HG03378 (cell line): ENCODE data around the gene GGA2.
"Not testable (repeated sequence)": the region's sequence is repeated elsewhere in the genome, so short reads cannot be mapped to it uniquely, and the experiment has no call there.

Source experiments
- ATAC-seq: cut with Tn5 transposase; IDR thresholded peaks from one replicate; pipeline ENCODE4 v1.9.1; 2021; ENCODE audit warnings: mild to moderate bottlenecking, moderate library complexity; ENCODE audit not compliant: unreplicated experiment

GGA2 gene

GRCh38 chr16:23510164-23510914 lies at the start of gene GGA2:
Gene GGA2, minus strand, starts transcription at chr16:23510494. Its CDS starts 83 bp downstream, at chr16:23510411.
- no peak for ATAC-seq

- ATAC-seq, result no peak
These were observed 47.7 kb upstream of the GGA2 start for GRCh38 chr16:23557779-23558702.

- peak; percentile 89 for ATAC-seq
These were observed 46.8 kb upstream of the GGA2 start, which contains the start of the genes EARS2 and UBFD1 for GRCh38 chr16:23556881-23557778. Gene EARS2, minus strand, starts transcription at chr16:23557350. Its CDS starts 7 bp downstream, at chr16:23557343. Gene UBFD1, plus strand, starts transcription at chr16:23557727. Its CDS starts 16 bp downstream, at chr16:23557743.

- no peak for ATAC-seq
These were observed 44.2 kb upstream of the GGA2 start for GRCh38 chr16:23554536-23554935.

DNA sequence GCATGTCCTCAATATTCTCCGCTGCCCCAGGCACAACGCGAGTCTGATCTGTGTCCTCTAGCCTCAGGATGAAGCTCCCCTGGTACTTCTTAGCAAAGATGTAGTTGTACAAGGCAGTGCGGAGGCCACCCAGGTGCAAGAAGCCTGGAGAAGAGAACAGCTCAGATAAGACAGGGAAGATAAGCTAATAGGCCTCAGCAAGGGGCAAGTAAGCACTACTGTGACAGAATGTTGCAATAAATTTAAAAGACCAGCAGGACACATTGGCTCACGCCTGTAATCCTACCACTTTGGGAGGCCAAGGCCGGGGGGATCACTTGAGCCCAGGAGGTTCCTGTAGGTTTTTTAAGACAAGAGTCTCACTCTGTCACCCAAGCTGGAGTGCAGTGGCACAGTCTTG lies 41.9 kb upstream of the GGA2 start:
- ATAC-seq, result no peak

GRCh38 chr16:23549938-23550337 lies 39.6 kb upstream of the GGA2 start:
- no peak for ATAC-seq

DNA sequence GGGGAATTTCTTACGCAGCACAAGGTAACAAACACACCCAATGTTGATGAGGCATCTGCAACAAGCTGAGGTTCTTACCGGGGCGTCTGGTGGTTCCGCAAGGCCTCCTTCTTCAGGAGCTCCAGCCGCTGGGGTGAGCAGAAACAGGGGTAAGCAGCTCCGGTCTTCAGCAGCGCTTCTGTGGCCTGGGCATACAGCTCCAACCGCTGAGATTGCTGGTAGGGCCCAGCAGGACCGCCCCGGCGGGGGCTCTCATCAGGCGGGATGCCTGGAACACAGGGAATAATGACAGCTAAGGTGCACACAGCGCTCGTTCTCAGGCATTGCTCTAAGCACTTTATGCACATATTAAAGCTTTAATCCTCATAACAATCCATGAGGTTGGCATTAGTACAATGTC lies 34.1 kb upstream of the GGA2 start:
- ATAC-seq, result no peak

- ATAC-seq, result not testable (repeated sequence)
These were observed 30.5 kb upstream of the GGA2 start for GRCh38 chr16:23540817-23541178.

- no peak for ATAC-seq
These were observed 29.9 kb upstream of the GGA2 start for GRCh38 chr16:23539984-23540816.

GRCh38 chr16:23538919-23539278 lies 28.6 kb upstream of the GGA2 start:
- no peak for ATAC-seq

GRCh38 chr16:23537390-23537789 lies 27.1 kb upstream of the GGA2 start:
- no peak for ATAC-seq

DNA sequence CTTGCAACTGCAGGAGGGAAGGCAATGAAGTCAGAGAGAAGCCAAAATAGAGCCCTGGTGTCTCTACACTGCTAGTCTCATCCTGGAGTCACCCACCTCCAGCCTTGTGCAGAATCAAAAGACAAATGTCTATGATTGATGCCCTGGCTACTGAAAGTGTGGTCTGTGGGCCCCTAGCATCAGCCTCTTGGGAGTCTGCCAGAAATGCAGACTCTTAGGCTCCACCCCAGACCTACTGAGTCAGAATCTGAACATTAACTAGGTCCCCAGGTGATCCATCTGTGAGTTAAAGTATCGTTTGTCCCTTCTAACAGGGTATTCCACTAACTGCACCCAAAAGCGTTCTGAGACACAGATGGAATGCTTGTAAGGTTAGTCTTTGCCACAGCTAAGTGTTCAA lies 25.6 kb upstream of the GGA2 start:
- no peak for ATAC-seq

DNA sequence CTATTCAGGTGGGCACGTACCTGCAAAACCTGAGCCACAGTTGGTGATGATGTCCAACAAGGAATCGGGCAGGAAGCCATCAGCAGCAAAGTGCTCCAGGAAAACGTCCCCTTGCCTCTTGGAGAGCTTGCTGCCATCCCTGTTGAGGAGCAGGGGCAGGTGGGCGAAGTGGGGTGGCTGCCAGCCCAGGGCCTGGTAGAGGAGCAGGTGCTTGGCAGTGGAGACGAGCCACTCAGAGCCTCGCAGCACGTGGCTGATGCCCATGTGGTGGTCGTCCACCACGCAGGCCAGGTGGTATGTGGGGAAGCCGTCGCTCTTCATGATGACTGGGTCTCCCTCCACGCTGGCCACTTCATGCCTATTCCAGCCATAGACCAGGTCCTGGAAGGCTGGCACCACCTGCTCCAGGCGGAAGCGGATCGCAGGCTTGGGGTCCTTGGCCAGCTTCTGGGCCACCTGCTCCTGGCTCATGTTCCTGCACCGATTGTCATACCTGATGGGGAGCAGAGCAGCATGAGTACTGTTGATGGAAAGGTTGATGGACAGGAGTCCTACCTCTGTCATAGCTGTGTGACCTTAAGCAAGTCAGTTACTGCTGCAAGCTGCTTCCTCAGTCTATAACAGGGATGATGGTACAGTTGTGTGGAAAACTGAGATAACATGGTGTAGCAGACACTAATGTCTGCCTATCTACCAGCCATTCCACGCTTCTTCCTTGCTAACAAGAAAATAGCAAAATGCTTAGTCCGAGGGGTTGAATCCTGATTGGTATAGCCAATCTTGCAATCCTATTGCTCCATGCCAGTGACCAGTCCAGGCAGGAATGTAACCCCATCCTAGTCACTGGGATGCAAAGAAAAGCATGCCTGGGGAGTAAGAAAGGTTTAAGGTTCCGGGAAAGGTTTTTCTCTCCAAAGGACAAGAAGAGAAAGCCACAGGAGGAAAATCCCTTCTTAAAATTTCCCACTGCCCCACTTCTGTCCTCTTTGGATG lies 24.9 kb upstream of the GGA2 start:
- no peak for ATAC-seq

DNA sequence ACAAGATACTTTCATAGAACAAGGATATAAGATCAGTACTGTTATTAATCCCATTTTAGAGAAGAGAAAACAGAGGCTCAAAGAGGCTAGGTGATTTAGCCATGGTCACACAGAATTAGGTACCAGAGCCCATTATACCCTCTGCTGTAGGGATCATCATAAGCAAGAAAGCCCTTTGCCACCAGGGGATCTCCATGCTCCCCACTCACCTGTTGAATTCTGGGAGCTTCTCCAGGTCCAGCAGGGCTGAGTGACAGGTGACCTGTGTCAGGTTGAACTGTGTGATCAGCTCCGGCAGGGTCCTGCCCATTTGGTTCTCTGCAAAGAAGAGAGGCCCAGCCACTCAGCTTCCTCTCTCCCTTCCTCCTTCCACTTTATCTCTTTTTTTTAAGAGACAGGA lies 22.2 kb upstream of the GGA2 start:
- no peak for ATAC-seq

DNA sequence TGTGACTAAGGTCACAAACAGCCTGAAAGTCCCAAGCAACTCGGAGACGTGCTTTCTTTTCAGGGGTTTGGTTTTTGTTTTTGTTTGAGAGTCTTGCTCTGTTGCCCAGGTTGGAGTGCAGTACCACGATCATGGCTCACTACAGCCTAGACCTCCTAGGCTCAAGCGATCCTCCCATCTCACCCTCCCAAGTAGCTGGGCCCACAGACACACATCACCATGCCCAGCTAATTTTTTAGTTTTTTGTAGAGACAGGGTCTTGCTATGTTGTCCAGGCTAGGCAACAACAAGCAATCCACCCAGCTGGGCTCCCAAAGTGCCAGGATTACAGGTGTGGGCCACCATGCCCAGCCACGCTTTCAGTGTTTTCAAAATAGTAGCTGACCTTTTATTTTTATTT lies 19.8 kb upstream of the GGA2 start:
- ATAC-seq, result no peak

- no peak for ATAC-seq
These were observed 18.5 kb upstream of the GGA2 start for GRCh38 chr16:23528644-23529310.

DNA sequence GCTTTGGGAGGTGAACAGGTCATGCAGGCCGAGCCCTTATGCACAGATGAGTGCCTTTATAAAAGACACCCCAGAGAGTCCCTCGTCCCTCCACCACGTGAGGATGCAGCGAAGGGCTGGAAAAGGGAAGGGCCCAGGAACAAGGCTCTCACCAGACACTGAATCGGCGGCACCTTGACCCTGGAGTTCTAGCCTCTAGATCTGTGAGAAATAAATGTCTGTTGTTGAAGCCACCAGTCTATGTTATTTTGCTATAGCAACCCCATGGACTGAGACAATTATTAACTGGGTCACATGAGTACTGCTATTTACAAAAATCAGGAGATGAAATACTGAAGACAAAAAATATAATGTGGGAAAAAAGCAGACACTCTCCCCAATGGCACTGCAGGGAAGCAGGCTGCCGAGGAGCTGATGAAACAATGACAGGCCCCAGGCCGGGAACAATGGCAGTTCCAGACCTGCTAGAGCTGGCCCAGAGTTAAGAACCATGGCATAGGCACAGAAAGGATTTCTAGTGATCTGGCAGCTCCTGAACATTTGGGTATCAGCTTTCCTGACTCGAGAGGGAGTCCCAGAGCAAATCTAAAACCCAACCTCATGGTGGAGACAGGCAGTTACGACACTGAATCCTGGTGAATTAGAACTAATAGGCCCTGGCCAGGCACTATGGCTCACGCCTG lies 17.8 kb upstream of the GGA2 start:
- no peak for ATAC-seq

- no peak for ATAC-seq
These were observed 14.6 kb upstream of the GGA2 start for GRCh38 chr16:23524886-23525285.
